ENCODE measurements around the gene KIRREL1. TPM values are rescaled to one million over a fixed set of nuclear protein-coding genes. Genes with fewer than 3 reads are reported as not detected.

Gene KIRREL1
- total RNA-seq, 1 experiment from 2014 or later: 30.5 TPM

DNA sequence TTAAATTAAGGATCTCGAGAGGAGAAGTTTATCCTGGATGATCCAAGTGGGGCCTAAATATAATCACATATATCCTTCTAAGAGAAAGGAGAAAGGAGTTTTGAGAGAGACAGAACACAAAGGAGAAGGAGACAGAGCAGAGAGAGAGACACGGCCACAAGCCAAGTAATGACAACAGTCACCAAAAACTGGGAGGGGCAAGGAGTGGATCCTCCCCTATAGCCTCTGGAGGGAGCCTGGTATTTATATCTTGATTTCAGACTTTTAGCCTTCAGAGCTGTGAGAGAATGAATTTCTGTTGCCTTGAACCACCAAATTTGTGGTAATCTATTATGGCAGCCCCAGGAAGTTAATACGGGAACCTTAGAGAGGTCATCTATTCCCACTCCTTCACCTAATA lies 137.8 kb downstream of the KIRREL1 start:
- no peaks in the 10 kb centered on the region for H4K20me1 ChIP-seq (ENCODE audit: control insufficient read depth, insufficient read depth, insufficient read length)

More for the DNA sequence above, 137.8 kb downstream of the KIRREL1 start:
- Histone ChIP-seq H3K4me2 (ENCODE audit: insufficient read depth, insufficient read length, low read length) (no peak overlapping the region), H4K8ac (replicated peaks; ENCODE audit: insufficient read length, low read depth, low read length) (no peak overlapping the region), H2BK20ac (ENCODE audit: low read depth, low read length, poor library complexity, severe bottlenecking) (no peak overlapping the region), H3K4me1 (ENCODE audit: insufficient read depth, low read length) (no peaks in the 10 kb centered on the region), H3K23ac (ENCODE audit: insufficient read length, low read depth, low read length) (no peak overlapping the region), H3K27me3 (ENCODE audit: insufficient read depth, low read length) (no peaks in the 10 kb centered on the region), H3T11ph (ENCODE audit: low read length) (no peak overlapping the region), H3K18ac (ENCODE audit: insufficient read length, low read depth, low read length) (no peak overlapping the region), H3K14ac (ENCODE audit: insufficient read depth, low read length) (no peak overlapping the region), H2BK5ac (ENCODE audit: insufficient read length, low read length) (no peak overlapping the region), H2BK120ac (ENCODE audit: low read depth, low read length, poor library complexity, severe bottlenecking) (no peak overlapping the region), H4K91ac (ENCODE audit: insufficient read length, low read depth, low read length) (no peak overlapping the region), H3K79me1 (ENCODE audit: insufficient read depth, low read depth, low read length, poor library complexity, severe bottlenecking) (no peaks in the 10 kb centered on the region), H2BK12ac (ENCODE audit: insufficient read length, low read depth, low read length) (no peak overlapping the region), H3K9ac (ENCODE audit: extremely low read depth, insufficient read length, low read length) (no peak overlapping the region), H3K56ac (ENCODE audit: insufficient read length, low read depth, low read length) (no peak overlapping the region), H3K27ac (ENCODE audit: insufficient read length, low read depth, low read length) (no peak overlapping the region), H2AK5ac (ENCODE audit: insufficient read length, low read length) (no peak overlapping the region), H3K79me2 (ENCODE audit: insufficient read depth, low read length) (no peaks in the 10 kb centered on the region), H3K9me3 (ENCODE audit: control insufficient read depth, low read depth, low read length) (no peaks in the 10 kb centered on the region), H4K5ac (ENCODE audit: insufficient read length, low read depth, low read length) (no peak overlapping the region), H3K23me2 (ENCODE audit: insufficient read length, low read depth, low read length, poor library complexity, severe bottlenecking) (no peaks in the 10 kb centered on the region), H2AFZ (ENCODE audit: low read length) (no peak overlapping the region), H3K4ac (ENCODE audit: low read depth, low read length) (no peak overlapping the region), H2BK15ac (ENCODE audit: low read depth, low read length) (no peak overlapping the region)
- TF ChIP-seq, protein P1, sequence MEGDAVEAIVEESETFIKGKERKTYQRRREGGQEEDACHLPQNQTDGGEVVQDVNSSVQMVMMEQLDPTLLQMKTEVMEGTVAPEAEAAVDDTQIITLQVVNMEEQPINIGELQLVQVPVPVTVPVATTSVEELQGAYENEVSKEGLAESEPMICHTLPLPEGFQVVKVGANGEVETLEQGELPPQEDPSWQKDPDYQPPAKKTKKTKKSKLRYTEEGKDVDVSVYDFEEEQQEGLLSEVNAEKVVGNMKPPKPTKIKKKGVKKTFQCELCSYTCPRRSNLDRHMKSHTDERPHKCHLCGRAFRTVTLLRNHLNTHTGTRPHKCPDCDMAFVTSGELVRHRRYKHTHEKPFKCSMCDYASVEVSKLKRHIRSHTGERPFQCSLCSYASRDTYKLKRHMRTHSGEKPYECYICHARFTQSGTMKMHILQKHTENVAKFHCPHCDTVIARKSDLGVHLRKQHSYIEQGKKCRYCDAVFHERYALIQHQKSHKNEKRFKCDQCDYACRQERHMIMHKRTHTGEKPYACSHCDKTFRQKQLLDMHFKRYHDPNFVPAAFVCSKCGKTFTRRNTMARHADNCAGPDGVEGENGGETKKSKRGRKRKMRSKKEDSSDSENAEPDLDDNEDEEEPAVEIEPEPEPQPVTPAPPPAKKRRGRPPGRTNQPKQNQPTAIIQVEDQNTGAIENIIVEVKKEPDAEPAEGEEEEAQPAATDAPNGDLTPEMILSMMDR (conservative IDR thresholded peaks at IDR 0.05): no peak
- WGBS (ENCODE audit: extremely low coverage, insufficient read length, low lambda C conversion rate): no CpG with 5 or more reads among the region's 3 CpGs
- H3K27ac Mint-ChIP-seq: no peak overlapping the region
- H3K4me1 Mint-ChIP-seq: no peaks in the 10 kb centered on the region
- DNase-seq: no peak
- no peaks in the 10 kb centered on the region; a peak in 1 of 5 replicates for H3K9me3 Mint-ChIP-seq
- no peaks in the 10 kb centered on the region for H3K36me3 Mint-ChIP-seq (ENCODE audit: insufficient read depth in 1 of 3, low read depth in 3 of 3)
- H3K4me3 Mint-ChIP-seq: no peak overlapping the region
- H3K27me3 Mint-ChIP-seq (ENCODE audit: low read depth): no peaks in the 10 kb centered on the region; the same call in 1 of the 2 replicates

All from H9 (cell line).